SU-DHL-6 (cell line): ENCODE measurements around the gene GATAD2A.

Experiments
- H2AFZ ChIP-seq: fragments of 200-600 bp; sonication (generic); 2 replicates; pipeline ENCODE4 v1.6.1; 2014; ENCODE audit warnings: low read depth, mild to moderate bottlenecking, moderate library complexity, mixed read lengths, antibody characterized with exemption, low read length; ENCODE audit not compliant: severe bottlenecking
- H3F3A ChIP-seq: fragments of 200-600 bp; shearing (Covaris generic); 2 replicates; pipeline ENCODE4 v1.6.0; 2016; ENCODE audit warnings: antibody characterized with exemption, mild to moderate bottlenecking; ENCODE audit not compliant: insufficient read depth
- H3K27ac ChIP-seq: fragments of 200-600 bp; sonication (generic); 2 replicates; pipeline ENCODE4 v1.5.1; 2016; ENCODE audit warnings: low read depth, mild to moderate bottlenecking, low read length, moderate library complexity, mixed read lengths
- H3K27me3 ChIP-seq: fragments of 200-600 bp; sonication (generic), shearing (Covaris generic); 2 replicates; pipeline ENCODE4 v1.6.0; 2014; ENCODE audit warnings: mild to moderate bottlenecking, low read length
- H3K36me3 ChIP-seq: fragments of 200-600 bp; sonication (generic); 2 replicates; pipeline ENCODE4 v1.6.1; 2014; ENCODE audit warnings: mild to moderate bottlenecking, low read length, mixed read lengths
- H3K4me2 ChIP-seq: fragments of 300-600, 200-600 bp; shearing (Covaris generic), sonication (generic); 2 replicates; pipeline ENCODE4 v1.6.0; 2014; ENCODE audit warnings: low read length, low read depth, mild to moderate bottlenecking; ENCODE audit not compliant: poor library complexity, severe bottlenecking
- H3K4me3 ChIP-seq: fragments of 200-600 bp; sonication (generic); 2 replicates; pipeline ENCODE4 v1.5.1; 2014; ENCODE audit warnings: antibody characterized with exemption, low read length, mild to moderate bottlenecking, mixed read lengths; ENCODE audit not compliant: insufficient read depth, poor library complexity, severe bottlenecking
- H3K79me2 ChIP-seq: fragments of 200-600 bp; sonication (generic); 2 replicates; pipeline ENCODE4 v1.6.1; 2014; ENCODE audit warnings: mild to moderate bottlenecking, low read length, moderate library complexity; ENCODE audit not compliant: insufficient read depth
- H3K9ac ChIP-seq: fragments of 200-600 bp; sonication (generic); 2 replicates; pipeline ENCODE4 v1.7.0; 2014; ENCODE audit warnings: mild to moderate bottlenecking, low read length
- H3K9me2 ChIP-seq: fragments of 200-600 bp; sonication (generic); replicated peaks from 2 replicates; pipeline ENCODE4 v1.6.1; 2014; ENCODE audit warnings: low read length; ENCODE audit not compliant: insufficient read depth
- H3K9me3 ChIP-seq: fragments of 200-600 bp; sonication (generic); 2 replicates; pipeline ENCODE4 v1.6.1; 2014; ENCODE audit warnings: low read length, mixed read lengths; ENCODE audit not compliant: insufficient read depth
- H4K20me1 ChIP-seq: fragments of 200-600 bp; sonication (generic); 2 replicates; pipeline ENCODE4 v1.6.1; 2014; ENCODE audit warnings: low read depth, mild to moderate bottlenecking, antibody characterized with exemption, low read length, moderate library complexity, mixed read lengths
- EZH2phosphoT487 ChIP-seq: fragments of 200-600 bp; sonication (generic), shearing (Covaris generic); conservative IDR thresholded peaks from 2 replicates; pipeline ENCODE4 v1.6.1; 2018; ENCODE audit warnings: mild to moderate bottlenecking, antibody characterized with exemption, low read length, moderate library complexity, mixed read lengths
- TF ChIP-seq, protein P1 (sequence below): fragments of 200-600 bp; sonication (generic); IDR thresholded peaks from one replicate; pipeline ENCODE4 v1.5.1; 2017; ENCODE audit warnings: antibody characterized with exemption, mild to moderate bottlenecking, low read length, moderate library complexity; ENCODE audit not compliant: insufficient read depth, poor library complexity, severe bottlenecking

The GATAD2A gene

DNA sequence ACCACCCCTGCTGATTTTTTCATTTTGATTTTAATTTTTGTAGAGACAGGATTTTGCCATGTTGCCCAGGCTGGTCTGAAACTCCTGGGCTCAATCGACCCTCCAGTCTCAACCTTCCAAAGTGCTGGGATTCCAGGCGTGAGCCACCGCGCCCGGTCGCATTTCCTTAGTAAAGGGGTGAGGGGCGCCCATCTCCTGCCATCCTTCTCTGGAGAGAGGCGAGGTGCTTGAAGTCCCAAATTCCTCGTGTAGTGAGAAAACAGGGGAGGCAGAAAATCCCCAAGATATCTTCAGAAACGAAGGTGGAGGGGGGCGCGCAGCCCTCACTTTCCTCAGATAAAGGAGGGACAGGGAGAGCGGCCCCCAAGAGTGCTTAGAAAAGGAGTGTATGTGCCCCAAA is 21.0 kb upstream of the GATAD2A start:
- no peak for TF ChIP-seq EZH2phosphoT487
- TF ChIP-seq, protein P1, sequence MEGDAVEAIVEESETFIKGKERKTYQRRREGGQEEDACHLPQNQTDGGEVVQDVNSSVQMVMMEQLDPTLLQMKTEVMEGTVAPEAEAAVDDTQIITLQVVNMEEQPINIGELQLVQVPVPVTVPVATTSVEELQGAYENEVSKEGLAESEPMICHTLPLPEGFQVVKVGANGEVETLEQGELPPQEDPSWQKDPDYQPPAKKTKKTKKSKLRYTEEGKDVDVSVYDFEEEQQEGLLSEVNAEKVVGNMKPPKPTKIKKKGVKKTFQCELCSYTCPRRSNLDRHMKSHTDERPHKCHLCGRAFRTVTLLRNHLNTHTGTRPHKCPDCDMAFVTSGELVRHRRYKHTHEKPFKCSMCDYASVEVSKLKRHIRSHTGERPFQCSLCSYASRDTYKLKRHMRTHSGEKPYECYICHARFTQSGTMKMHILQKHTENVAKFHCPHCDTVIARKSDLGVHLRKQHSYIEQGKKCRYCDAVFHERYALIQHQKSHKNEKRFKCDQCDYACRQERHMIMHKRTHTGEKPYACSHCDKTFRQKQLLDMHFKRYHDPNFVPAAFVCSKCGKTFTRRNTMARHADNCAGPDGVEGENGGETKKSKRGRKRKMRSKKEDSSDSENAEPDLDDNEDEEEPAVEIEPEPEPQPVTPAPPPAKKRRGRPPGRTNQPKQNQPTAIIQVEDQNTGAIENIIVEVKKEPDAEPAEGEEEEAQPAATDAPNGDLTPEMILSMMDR = no peak
- no peaks in the 10 kb centered on the region for H3K9me3 ChIP-seq
- peak overlapping the region; percentile 54 for H3K4me3 ChIP-seq
- no peaks in the 10 kb centered on the region for H3K27me3 ChIP-seq
- no peaks in the 10 kb centered on the region for H3K36me3 ChIP-seq
- peak overlapping the region; percentile 83 for H3K4me2 ChIP-seq
- no peaks in the 10 kb centered on the region for H3K9me2 ChIP-seq
- 0 out of 2 replicates have a peak, but pooled peaks cover 6% of the 10 kb centered on the region for H3F3A ChIP-seq
- no peaks in the 10 kb centered on the region for H4K20me1 ChIP-seq
- peaks cover 36% of the 10 kb centered on the region for H3K79me2 ChIP-seq
- peak overlapping the region; percentile 69 for H3K9ac ChIP-seq
- H3K27ac ChIP-seq = no peak overlapping the region
- H2AFZ ChIP-seq = peak overlapping the region; percentile 75

GRCh38 chr19:19385131-19385895 is 20.2 kb upstream of the GATAD2A start:
- Histone ChIP-seq H3K79me2 (peaks cover 44% of the 10 kb centered on the region), H3K27me3 (no peaks in the 10 kb centered on the region), H4K20me1 (no peaks in the 10 kb centered on the region), H3K36me3 (no peaks in the 10 kb centered on the region), H3K9ac (peak overlapping the region; percentile 99), H3K27ac (peak overlapping the region; percentile 72; the same call in 1 of the 2 replicates), H3K9me3 (no peaks in the 10 kb centered on the region), H3F3A (0 out of 2 replicates have a peak, but pooled peaks cover 6% of the 10 kb centered on the region), H3K4me2 (peak overlapping the region; percentile 83), H3K4me3 (peak overlapping the region; percentile 92), H3K9me2 (no peaks in the 10 kb centered on the region), H2AFZ (peak overlapping the region; percentile 75)
- no peak for TF ChIP-seq EZH2phosphoT487
- TF ChIP-seq, protein P1 = no peak

GRCh38 chr19:19385896-19386869 is 19.3 kb upstream of the GATAD2A start:
- Histone ChIP-seq H3K79me2 (peaks cover 53% of the 10 kb centered on the region), H3K27me3 (no peaks in the 10 kb centered on the region), H3F3A (0 out of 2 replicates have a peak, but pooled peaks cover 6% of the 10 kb centered on the region), H3K9ac (peak overlapping the region; percentile 99), H3K27ac (peak overlapping the region; percentile 72), H3K4me2 (peak overlapping the region; percentile 92), H3K36me3 (no peaks in the 10 kb centered on the region), H3K4me3 (peak overlapping the region; percentile 92), H2AFZ (peak overlapping the region; percentile 71), H3K9me2 (no peaks in the 10 kb centered on the region), H3K9me3 (no peaks in the 10 kb centered on the region), H4K20me1 (no peaks in the 10 kb centered on the region)
- no peak for TF ChIP-seq EZH2phosphoT487
- TF ChIP-seq, protein P1 = peak; percentile 17
